ENCODE data around the gene ECM2. TPM values are rescaled to one million over a fixed set of nuclear protein-coding genes. Genes with fewer than 3 reads are reported as not detected.

ECM2 gene
- total RNA-seq, 1 donor from 2014 or later, result 5.6 TPM

- no peak for DNase-seq
Observed at GRCh38 chr9:92463984-92464383, 71.8 kb downstream of the ECM2 start.

- DNase-seq, result no peak
Observed at GRCh38 chr9:92463387-92463786, 72.4 kb downstream of the ECM2 start.

DNA sequence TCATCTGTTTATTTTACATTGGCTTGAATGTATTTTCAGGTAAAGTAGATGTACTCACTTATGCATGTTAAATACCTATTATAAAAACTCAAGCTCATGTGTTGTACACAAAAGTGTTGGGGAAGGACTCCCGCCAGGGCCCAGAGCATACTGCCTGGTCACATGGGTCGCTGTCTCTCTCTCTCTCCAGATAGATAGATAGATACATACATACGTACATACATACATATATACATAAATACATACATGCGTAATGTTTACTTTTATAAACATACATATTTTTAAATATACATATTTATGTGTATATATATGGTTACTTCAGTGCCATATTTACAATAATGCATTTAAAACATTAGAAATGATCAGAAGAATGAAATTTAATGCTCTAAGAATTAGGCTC is 78.2 kb downstream of the ECM2 start:
- no peak for DNase-seq

DNA sequence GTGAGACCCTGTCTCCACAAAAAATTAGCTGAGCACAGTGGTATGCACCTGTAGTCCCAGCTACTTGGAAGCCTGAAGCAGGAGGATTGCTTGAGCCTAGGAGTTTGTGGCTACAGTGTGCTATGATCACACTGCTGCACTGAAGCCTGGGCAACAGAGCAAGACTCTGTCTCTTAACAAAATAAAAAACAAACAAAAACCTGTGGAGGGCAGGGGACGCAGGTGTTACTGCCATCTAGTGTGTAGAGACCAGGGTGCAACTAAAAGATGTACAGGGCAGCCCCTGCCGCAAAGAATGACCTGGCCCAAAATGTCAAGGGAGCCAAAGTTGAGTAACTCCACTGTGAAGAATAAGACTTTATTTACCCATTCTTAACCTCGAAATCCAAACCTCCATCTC is 80.6 kb downstream of the ECM2 start:
- DNase-seq, result no peak

DNA sequence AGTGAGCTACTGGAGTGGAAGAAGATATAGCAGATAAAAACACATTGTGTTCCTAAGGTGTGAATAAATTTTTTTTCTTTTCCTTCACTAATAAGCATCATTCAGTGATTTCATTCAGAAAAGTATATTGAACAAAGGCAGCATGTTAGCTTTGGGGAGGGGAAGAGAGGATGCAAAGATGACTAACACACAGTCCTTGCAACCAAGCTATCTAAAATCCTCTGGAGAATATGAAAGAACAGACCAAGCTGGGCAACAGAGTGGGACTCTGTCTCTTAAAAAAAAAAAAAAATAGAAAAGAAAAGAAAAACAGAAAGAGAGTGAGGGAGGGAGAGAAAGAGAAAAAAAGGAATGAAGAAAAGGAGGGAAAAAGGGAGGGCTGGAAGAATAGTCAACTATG is 89.3 kb downstream of the ECM2 start:
- no peak for DNase-seq

Small RNAs within 50 kb of the gene (small RNA-seq; reads per million reads assigned to genes)
- gene AL157827.1 (not detected), gene MIR4670 (not detected)

Other genes with a start within 250 kb of the ECM2 start
- 154 TPM for gene IARS1, start 242.3 kb downstream of the ECM2 start, total RNA-seq
- 18.2 TPM for gene NOL8, start 210.6 kb downstream of the ECM2 start, total RNA-seq
- 8.6 TPM for gene CENPP, start 210.0 kb downstream of the ECM2 start, total RNA-seq
- 15.1 TPM for gene OGN, start 131.4 kb downstream of the ECM2 start, total RNA-seq
- 2.5 TPM for gene OMD, start 111.5 kb downstream of the ECM2 start, total RNA-seq
- 7.8 TPM for gene ASPN, start 53.5 kb downstream of the ECM2 start, total RNA-seq
- gene IPPK, start 134.1 kb upstream of the ECM2 start, total RNA-seq, result 16.1 TPM
- gene BICD2, start 228.8 kb upstream of the ECM2 start, total RNA-seq, result 31.4 TPM